A549 (cell line): ENCODE results near the gene PTPRN2. TPM values are rescaled to one million over a fixed set of nuclear protein-coding genes. Genes with fewer than 3 reads are reported as not detected.

Experiments used
- ATAC-seq, 2 experiments: fragments of 200-7000 bp in 1 of 2; fragments of >200 bp in 1 of 2; cut with Nextera tagmentation in 1 of 2; cut with Tn5 transposase in 1 of 2; 3 replicates each; pipeline versions ENCODE4 v1.8.0 to v1.9.1; 2018 to 2020; ENCODE audit warnings: mild to moderate bottlenecking in 1 of 2, moderate library complexity in 1 of 2
- CTCF ChIA-PET: fragments of 300-600 bp; sonication (Branson Sonifier 250); formaldehyde crosslinking; extraction: SDS; loops from one replicate; lab custom pipeline; 2021; ENCODE audit warnings: antibody characterized with exemption, inconsistent platforms; lab: Yijun Ruan, JAX
- POLR2A ChIA-PET: fragments of 350-600 bp; formaldehyde crosslinking; extraction: SDS; loops from one replicate; lab custom pipeline; 2021; ENCODE audit warnings: antibody characterized with exemption, inconsistent platforms; lab: Yijun Ruan, JAX
- DNase-seq, 2 experiments: peaks; one replicate each; pipeline versions ENCODE4 v3.0.0 to v3.0.0-alpha.2; 2011 to 2016; ENCODE audit warnings: low read depth in 1 of 2, low spot score in 1 of 2
- FAIRE-seq: peaks from 2 replicates; lab custom pipeline; 2011; peaks lifted over from hg19 to GRCh38; lab: Jason Lieb, UNC
- H3K27ac ChIP-seq, 2 experiments: fragments of >200 bp; sonication (Bioruptor Twin); formaldehyde crosslinking; 3 replicates each; pipeline ENCODE4 v1.5.1; 2016 to 2017
- H3K4me1 ChIP-seq: fragments of >200 bp; sonication (Bioruptor Twin); formaldehyde crosslinking; 3 replicates; pipeline ENCODE4 v1.6.1; 2016
- H3K4me2 ChIP-seq: fragments of >200 bp; sonication (Bioruptor Twin); formaldehyde crosslinking; 3 replicates; pipeline ENCODE4 v1.6.1; 2016
- H3K4me3 ChIP-seq: fragments of >200 bp; sonication (Bioruptor Twin); formaldehyde crosslinking; 3 replicates; pipeline ENCODE4 v1.5.1; 2016
- H3K9me3 ChIP-seq: fragments of >200 bp; sonication (Bioruptor Twin); formaldehyde crosslinking; 3 replicates; pipeline ENCODE4 v1.6.1; 2016
- BHLHE40 ChIP-seq: IDR thresholded peaks from 2 replicates; pipeline ENCODE4 v1.6.1; 2012; ENCODE audit warnings: low read depth, low read length, inconsistent platforms
- CBX2 ChIP-seq: fragments of 200-600 bp; sonication (generic); IDR thresholded peaks from 2 replicates; pipeline ENCODE4 v1.6.1; 2016; ENCODE audit warnings: low read depth, mild to moderate bottlenecking, borderline replicate concordance
- CHD2 ChIP-seq: fragments of 150-350 bp; IDR thresholded peaks from 2 replicates; pipeline ENCODE4 v1.6.1; 2014; ENCODE audit warnings: low read length; ENCODE audit not compliant: partially characterized antibody
- EHF ChIP-seq: fragments of 250-450 bp; sonication (Bioruptor Pico); IDR thresholded peaks from 2 replicates; pipeline ENCODE4 v1.5.0; 2020; ENCODE audit warnings: mild to moderate bottlenecking
- EHMT2 ChIP-seq: fragments of 200-600 bp; sonication (generic); IDR thresholded peaks from 2 replicates; pipeline ENCODE4 v1.6.1; 2016; ENCODE audit warnings: antibody characterized with exemption, low read depth, mild to moderate bottlenecking, moderate library complexity
- EP300 ChIP-seq, 2 experiments: fragments of >200 bp; sonication (Bioruptor Twin); formaldehyde crosslinking; IDR thresholded peaks; 2 replicates in 1 of 2; 3 replicates in 1 of 2; pipeline ENCODE4 v1.6.1; 2016 to 2017
- ESRRA ChIP-seq: fragments of 150-350 bp; IDR thresholded peaks from 2 replicates; pipeline ENCODE4 v1.6.1; 2014; ENCODE audit warnings: mild to moderate bottlenecking, low read length, borderline replicate concordance
- FOSB ChIP-seq: fragments of 250-450 bp; sonication (Bioruptor Pico); IDR thresholded peaks from 2 replicates; pipeline ENCODE4 v1.5.0; 2020; ENCODE audit warnings: mild to moderate bottlenecking, moderate library complexity
- FOSL2 ChIP-seq, 2 experiments: fragments of 450-650 bp in 1 of 2; fragments of >200 bp in 1 of 2; sonication (Bioruptor Twin) in 1 of 2; formaldehyde crosslinking; IDR thresholded peaks; 2 replicates each; pipeline versions ENCODE4 v1.5.0 to v1.6.1; 2016 to 2020; ENCODE audit warnings: mild to moderate bottlenecking in 1 of 2, moderate library complexity in 1 of 2
- FOXS1 ChIP-seq: fragments of 250-450 bp; sonication (Bioruptor Pico); IDR thresholded peaks from 2 replicates; pipeline ENCODE4 v1.5.0; 2020; ENCODE audit warnings: mild to moderate bottlenecking, moderate library complexity
- HEYL ChIP-seq: fragments of 250-450 bp; sonication (Bioruptor Pico); IDR thresholded peaks from 2 replicates; pipeline ENCODE4 v1.8.0; 2021; ENCODE audit warnings: mild to moderate bottlenecking, moderate library complexity
- HOXA7 ChIP-seq: fragments of 250-450 bp; sonication (Bioruptor Pico); IDR thresholded peaks from 2 replicates; pipeline ENCODE4 v1.5.0; 2020; ENCODE audit warnings: mild to moderate bottlenecking, moderate library complexity
- JUNB ChIP-seq: fragments of >200 bp; sonication (Bioruptor Twin); formaldehyde crosslinking; IDR thresholded peaks from 2 replicates; pipeline ENCODE4 v1.6.1; 2016
- KDM1A ChIP-seq: fragments of 200-600 bp; sonication (generic); IDR thresholded peaks from 2 replicates; pipeline ENCODE4 v1.6.1; 2016; ENCODE audit warnings: low read depth, mild to moderate bottlenecking
- MAFK ChIP-seq: fragments of 450-650 bp; IDR thresholded peaks from 2 replicates; pipeline ENCODE4 v1.6.1; 2014; ENCODE audit not compliant: partially characterized antibody
- NFE2L2 ChIP-seq: fragments of 150-350 bp; conservative IDR thresholded peaks from 2 replicates; pipeline ENCODE4 v1.6.1; 2014; ENCODE audit warnings: low read length
- NPAS2 ChIP-seq: fragments of 250-450 bp; sonication (Bioruptor Pico); IDR thresholded peaks from 2 replicates; pipeline ENCODE4 v1.8.0; 2022; ENCODE audit warnings: mild to moderate bottlenecking, moderate library complexity, borderline replicate concordance
- POLR2A ChIP-seq: IDR thresholded peaks from 2 replicates; pipeline ENCODE4 v1.6.1; 2012; ENCODE audit warnings: mild to moderate bottlenecking, low read length
- RAD21 ChIP-seq, 2 experiments: fragments of >200 bp in 1 of 2; sonication (Bioruptor Twin) in 1 of 2; formaldehyde crosslinking in 1 of 2; IDR thresholded peaks in 1 of 2; conservative IDR thresholded peaks in 1 of 2; 2 replicates in 1 of 2; 3 replicates in 1 of 2; pipeline ENCODE4 v1.6.1; 2012 to 2018; ENCODE audit warnings: inconsistent platforms in 1 of 2
- SMC3 ChIP-seq: fragments of >200 bp; sonication (Bioruptor Twin); formaldehyde crosslinking; IDR thresholded peaks from 3 replicates; pipeline ENCODE4 v1.6.1; 2018; ENCODE audit warnings: inconsistent platforms
- TFCP2L1 ChIP-seq: fragments of 250-450 bp; sonication (Bioruptor Pico); IDR thresholded peaks from 2 replicates; pipeline ENCODE4 v1.5.0; 2021; ENCODE audit warnings: mild to moderate bottlenecking
- USF2 ChIP-seq: fragments of 450-650 bp; IDR thresholded peaks from 2 replicates; pipeline ENCODE4 v1.6.1; 2014; ENCODE audit warnings: antibody characterized with exemption
- ZC3H11A ChIP-seq: fragments of 450-650 bp; IDR thresholded peaks from 2 replicates; pipeline ENCODE4 v1.6.1; 2014; ENCODE audit warnings: antibody characterized with exemption, mild to moderate bottlenecking
- ZFP36 ChIP-seq: fragments of 450-650 bp; IDR thresholded peaks from 2 replicates; pipeline ENCODE4 v1.6.1; 2014; ENCODE audit warnings: borderline replicate concordance; ENCODE audit not compliant: partially characterized antibody
- ZNF302 ChIP-seq: fragments of 250-450 bp; sonication (Bioruptor Pico); IDR thresholded peaks from 2 replicates; pipeline ENCODE4 v1.9.0; 2021; ENCODE audit warnings: inconsistent platforms, mild to moderate bottlenecking, moderate library complexity
- WGBS: methylation state at CpG from one replicate; pipeline ENCODE4 v1.1.6; 2017; ENCODE audit errors: missing lambda C conversion rate; 5-methylcytosine and 5-hydroxymethylcytosine counted together
- polyA plus RNA-seq, 4 experiments: library from polyadenylated mRNA; depleted of rRNA in 3 of 4; stranded (reverse); fragments of >200 nt; fragmentation: RNase III in 1 of 4; extraction: RNeasy Plus Mini Kit Qiagen cat#74134 plus additional on column Dnase treatment in 1 of 4; gene quantifications; 2 replicates in 3 of 4; 3 replicates in 1 of 4; pipeline ENCODE4 v1.2.3, GENCODE V29; 2011 to 2017

Gene PTPRN2
- polyA plus RNA-seq, 2 of the 4 experiments (the other 2 are of a cell fraction) = 0.41 to 1.2 TPM

GRCh38 chr7:157964521-157964920 is 623.1 kb downstream of the PTPRN2 start:
- FAIRE-seq (no peak), DNase-seq (no peak), ATAC-seq (no peak)
- 52% methylated on average over 8 of the region's 8 CpGs for WGBS
- ChIA-PET POLR2A (no interaction called here), CTCF (no interaction called here)
- H3K27ac ChIP-seq = no peak overlapping the region
- H3K4me3 ChIP-seq = no peak overlapping the region
- TF ChIP-seq FOSB (CRISPR knock-in tag) (no peak), CHD2 (no peak), ZNF302 (CRISPR knock-in tag) (no peak), RAD21 (conservative IDR thresholded peaks at IDR 0.05 in 1 of 2, IDR thresholded peaks at IDR 0.05 in 1 of 2) (no peak), ZC3H11A (no peak), USF2 (no peak), TFCP2L1 (CRISPR knock-in tag) (no peak), BHLHE40 (no peak), JUNB (no peak), CBX2 (no peak), NPAS2 (CRISPR knock-in tag) (no peak), ESRRA (no peak), MAFK (no peak), HOXA7 (CRISPR knock-in tag) (no peak), EHMT2 (no peak), HEYL (no peak), ZFP36 (no peak)
- no peaks in the 10 kb centered on the region for H3K4me1 ChIP-seq
- no peaks in the 10 kb centered on the region for H3K9me3 ChIP-seq
- no peak overlapping the region for H3K4me2 ChIP-seq

- CTCF ChIA-PET = no interaction called here
- H3K9me3 ChIP-seq = peaks cover 2% of the 10 kb centered on the region; the same call in 1 of the 3 replicates
These were observed 623.6 kb downstream of the PTPRN2 start for GRCh38 chr7:157964016-157964415.

GRCh38 chr7:157963526-157963925 is 624.1 kb downstream of the PTPRN2 start:
- Histone ChIP-seq H3K27ac (no peak overlapping the region), H3K4me3 (no peak overlapping the region), H3K4me1 (no peaks in the 10 kb centered on the region), H3K9me3 (peaks cover 6% of the 10 kb centered on the region; the same call in 1 of the 3 replicates), H3K4me2 (no peak overlapping the region)
- TF ChIP-seq KDM1A (no peak), USF2 (no peak), FOXS1 (no peak), NPAS2 (CRISPR knock-in tag) (no peak)
- FAIRE-seq = no peak
- ChIA-PET CTCF (no interaction called here), POLR2A (no interaction called here)
- DNase-seq = no peak
- WGBS = 8% methylated on average over 9 of the region's 9 CpGs
- ATAC-seq = no peak

More at GRCh38 chr7:157964016-157964415, 623.6 kb downstream of the PTPRN2 start:
- Histone ChIP-seq H3K4me3 (no peak overlapping the region), H3K4me2 (no peak overlapping the region), H3K27ac (no peak overlapping the region), H3K4me1 (no peaks in the 10 kb centered on the region)
- FAIRE-seq (no peak), DNase-seq (no peak), ATAC-seq (no peak)
- WGBS = 31% methylated on average over 8 of the region's 8 CpGs
- TF ChIP-seq EHF (no peak), SMC3 (no peak), POLR2A (no peak), EP300 (IDR thresholded peaks at IDR 0.05) (no peak), FOSL2 (IDR thresholded peaks at IDR 0.05) (no peak), FOSL2 (CRISPR knock-in tag; IDR thresholded peaks at IDR 0.05) (no peak), NFE2L2 (no peak)
- POLR2A ChIA-PET = no interaction called here
